GM12865 (cell line): ENCODE results near the gene ATRNL1.

Experiments used
- DNase-seq: peaks from one replicate; pipeline ENCODE4 v3.0.0; 2010; ENCODE audit warnings: low read depth
- H3K4me3 ChIP-seq: 2 replicates; pipeline ENCODE4 v1.5.1; 2011; ENCODE audit warnings: mild to moderate bottlenecking, low read depth, low read length, control low read depth
- CTCF ChIP-seq: IDR thresholded peaks from 2 replicates; pipeline ENCODE4 v1.5.1; 2011; ENCODE audit warnings: low read length, control low read depth, low read depth, inconsistent platforms; ENCODE audit not compliant: insufficient read depth; ENCODE audit errors: missing control alignments

Gene ATRNL1, protein sequence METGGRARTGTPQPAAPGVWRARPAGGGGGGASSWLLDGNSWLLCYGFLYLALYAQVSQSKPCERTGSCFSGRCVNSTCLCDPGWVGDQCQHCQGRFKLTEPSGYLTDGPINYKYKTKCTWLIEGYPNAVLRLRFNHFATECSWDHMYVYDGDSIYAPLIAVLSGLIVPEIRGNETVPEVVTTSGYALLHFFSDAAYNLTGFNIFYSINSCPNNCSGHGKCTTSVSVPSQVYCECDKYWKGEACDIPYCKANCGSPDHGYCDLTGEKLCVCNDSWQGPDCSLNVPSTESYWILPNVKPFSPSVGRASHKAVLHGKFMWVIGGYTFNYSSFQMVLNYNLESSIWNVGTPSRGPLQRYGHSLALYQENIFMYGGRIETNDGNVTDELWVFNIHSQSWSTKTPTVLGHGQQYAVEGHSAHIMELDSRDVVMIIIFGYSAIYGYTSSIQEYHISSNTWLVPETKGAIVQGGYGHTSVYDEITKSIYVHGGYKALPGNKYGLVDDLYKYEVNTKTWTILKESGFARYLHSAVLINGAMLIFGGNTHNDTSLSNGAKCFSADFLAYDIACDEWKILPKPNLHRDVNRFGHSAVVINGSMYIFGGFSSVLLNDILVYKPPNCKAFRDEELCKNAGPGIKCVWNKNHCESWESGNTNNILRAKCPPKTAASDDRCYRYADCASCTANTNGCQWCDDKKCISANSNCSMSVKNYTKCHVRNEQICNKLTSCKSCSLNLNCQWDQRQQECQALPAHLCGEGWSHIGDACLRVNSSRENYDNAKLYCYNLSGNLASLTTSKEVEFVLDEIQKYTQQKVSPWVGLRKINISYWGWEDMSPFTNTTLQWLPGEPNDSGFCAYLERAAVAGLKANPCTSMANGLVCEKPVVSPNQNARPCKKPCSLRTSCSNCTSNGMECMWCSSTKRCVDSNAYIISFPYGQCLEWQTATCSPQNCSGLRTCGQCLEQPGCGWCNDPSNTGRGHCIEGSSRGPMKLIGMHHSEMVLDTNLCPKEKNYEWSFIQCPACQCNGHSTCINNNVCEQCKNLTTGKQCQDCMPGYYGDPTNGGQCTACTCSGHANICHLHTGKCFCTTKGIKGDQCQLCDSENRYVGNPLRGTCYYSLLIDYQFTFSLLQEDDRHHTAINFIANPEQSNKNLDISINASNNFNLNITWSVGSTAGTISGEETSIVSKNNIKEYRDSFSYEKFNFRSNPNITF (N-terminal part only)

DNA sequence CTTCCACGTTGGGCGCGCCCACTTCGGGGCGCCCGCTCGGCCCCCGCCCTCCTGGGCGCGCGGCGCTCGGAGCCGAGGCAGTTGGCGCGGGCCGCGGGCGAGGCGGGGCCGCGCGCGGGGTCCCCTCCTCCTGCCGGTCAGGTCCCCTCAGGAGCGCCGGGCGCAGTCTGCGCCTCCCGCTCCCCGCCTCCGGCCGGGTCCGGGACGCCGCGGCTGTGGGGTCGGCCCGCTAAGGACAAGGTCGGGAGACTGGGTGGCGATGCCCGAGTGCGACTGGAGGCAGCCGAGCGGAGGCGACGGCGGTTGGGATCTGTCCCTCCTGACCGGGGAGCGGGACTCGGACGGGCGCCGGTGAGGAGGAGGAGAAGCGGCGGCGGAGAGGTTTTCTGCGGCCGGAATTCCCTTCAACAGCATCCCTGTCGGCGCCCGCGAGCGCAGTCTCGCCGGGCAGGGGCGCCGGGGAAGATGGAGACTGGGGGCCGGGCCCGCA, at the start of gene ATRNL1:
TSS of gene ATRNL1 (plus strand) at position 80 of the 490 bp plus-strand sequence. CDS start at position 466, 386 bp downstream.
- no peak for TF ChIP-seq CTCF
- DNase-seq, result peak; percentile 37
- peak within 1 kb of the TSS; percentile 55 for H3K4me3 ChIP-seq

DNA sequence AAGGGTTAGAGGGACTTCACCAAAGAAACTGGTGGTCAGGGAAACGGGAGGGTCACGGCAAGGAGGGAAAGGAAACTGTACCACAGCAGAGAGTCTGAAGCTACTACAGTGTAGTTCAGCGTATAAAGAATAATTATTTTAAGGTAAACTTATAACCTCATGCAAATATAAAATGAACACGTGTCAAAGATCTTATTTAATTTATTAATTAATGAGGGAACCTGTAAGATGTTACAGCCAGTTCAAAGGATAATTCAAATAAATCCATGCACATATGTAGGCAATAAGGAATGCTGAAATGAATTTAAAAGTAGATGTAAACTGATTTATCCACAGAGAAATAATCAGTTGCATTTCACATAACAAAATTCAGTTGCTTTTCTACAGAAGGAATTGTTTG, 49.4 kb upstream of the ATRNL1 start:
- no peak overlapping the region for H3K4me3 ChIP-seq
- DNase-seq, result no peak
- TF ChIP-seq CTCF, result no peak

GRCh38 chr10:115044891-115045290, 48.3 kb upstream of the ATRNL1 start:
- H3K4me3 ChIP-seq, result no peak overlapping the region
- no peak for TF ChIP-seq CTCF
- DNase-seq, result no peak

- no peak for TF ChIP-seq CTCF
- DNase-seq, result no peak
- no peak overlapping the region for H3K4me3 ChIP-seq
These were observed 47.7 kb upstream of the ATRNL1 start for GRCh38 chr10:115045499-115045898.

- H3K4me3 ChIP-seq, result no peak overlapping the region
- no peak for TF ChIP-seq CTCF
- no peak for DNase-seq
These were observed 46.4 kb upstream of the ATRNL1 start for GRCh38 chr10:115046686-115047236.

- no peak for TF ChIP-seq CTCF
- H3K4me3 ChIP-seq, result no peak overlapping the region
- DNase-seq, result no peak
These were observed 45.5 kb upstream of the ATRNL1 start for GRCh38 chr10:115047705-115048104.
